Measurements from ENCODE around the gene CLIP3.

DNA sequence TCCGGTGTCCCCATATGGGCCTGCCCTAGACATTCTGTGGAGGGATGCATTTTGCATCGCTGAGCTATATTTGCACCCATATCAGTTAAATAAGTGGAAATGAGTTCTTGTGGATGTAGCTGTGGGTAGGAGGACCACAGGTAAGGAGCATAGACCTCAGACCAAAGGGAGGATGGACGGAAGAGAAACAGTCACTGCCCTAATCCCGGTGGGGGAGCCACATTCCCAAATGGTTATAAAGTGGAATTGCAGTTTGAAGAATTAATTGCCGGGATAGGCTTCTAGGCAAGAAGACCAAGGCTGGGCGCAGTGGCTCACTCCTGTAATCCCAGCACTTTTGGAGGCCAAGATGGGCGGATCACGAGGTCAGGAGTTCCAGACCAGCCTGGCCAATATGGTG, 35.9 kb downstream of the CLIP3 start:
- TF ChIP-seq CTCF (IDR thresholded peaks at IDR 0.05 in 2 of 3, conservative IDR thresholded peaks at IDR 0.05 in 1 of 3; ENCODE audit: borderline replicate concordance in 1 of 3, insufficient read depth in 1 of 3, low read depth in 2 of 3, low read length in 2 of 3) (no peak; a peak in 1 of 6 replicates), POLR2AphosphoS5 (IDR thresholded peaks at IDR 0.05; ENCODE audit: low read depth, low read length) (no peak)

All from HCT116 (cell line).